Ascending aorta (tissue), 2 donors: ENCODE measurements around the gene SSU72. TPM values are rescaled to one million over a fixed set of nuclear protein-coding genes. Genes with fewer than 3 reads are reported as not detected.
"Not testable (repeated sequence)": the region's sequence is repeated elsewhere in the genome, so short reads cannot be mapped to it uniquely, and the experiment has no call there.

Experiments used
- DNase-seq, 2 donors: peaks; one replicate each; pipeline ENCODE4 v3.0.0-alpha.2; 2019; ENCODE audit warnings: low spot score in 2 of 2
- H3K27ac ChIP-seq, 2 donors: fragments of 200-600 bp; sonication (generic); one replicate each; pipeline ENCODE4 v1.5.1; 2016 to 2017; ENCODE audit warnings: mild to moderate bottlenecking in 1 of 2
- H3K27me3 ChIP-seq: fragments of 200-600 bp; sonication (generic); one replicate; pipeline ENCODE4 v1.5.1; 2017
- H3K36me3 ChIP-seq, 2 donors: fragments of 200-600 bp; sonication (generic); one replicate each; pipeline ENCODE4 v1.5.1; 2016
- H3K4me1 ChIP-seq, 2 donors: fragments of 200-600 bp; sonication (generic); one replicate each; pipeline ENCODE4 v1.5.1; 2016 to 2017; ENCODE audit warnings: mild to moderate bottlenecking in 1 of 2
- H3K4me3 ChIP-seq, 2 donors: fragments of 200-600 bp; sonication (generic); one replicate each; pipeline ENCODE4 v1.5.1; 2016 to 2017; ENCODE audit warnings: mild to moderate bottlenecking in 1 of 2
- H3K9me3 ChIP-seq, 2 donors: fragments of 200-600 bp; sonication (generic); one replicate each; pipeline ENCODE4 v1.5.1; 2016
- intact Hi-C: fragments of 100-400 bp; cut with DNase I; formaldehyde crosslinking; loops from one replicate; pipeline ENCODE4 v1.15.1; 2023
- total RNA-seq: library from RNA; depleted of rRNA; stranded (reverse); fragments of >200 nt; gene quantifications from one replicate; pipeline ENCODE4 v1.1.0, GENCODE V29; 2016
- TF ChIP-seq, protein P1 (sequence below), 3 experiments: fragments of 200-600 bp in 2 of 3; fragments of 450-650 bp in 1 of 3; sonication (generic) in 2 of 3; IDR thresholded peaks; one replicate each; pipeline ENCODE4 v1.5.1; 2016 to 2019; ENCODE audit warnings: antibody characterized with exemption in 3 of 3, mild to moderate bottlenecking in 1 of 3, moderate library complexity in 1 of 3

Gene SSU72
- total RNA-seq, 1 donor from 2014 or later: 50.1 TPM

DNA sequence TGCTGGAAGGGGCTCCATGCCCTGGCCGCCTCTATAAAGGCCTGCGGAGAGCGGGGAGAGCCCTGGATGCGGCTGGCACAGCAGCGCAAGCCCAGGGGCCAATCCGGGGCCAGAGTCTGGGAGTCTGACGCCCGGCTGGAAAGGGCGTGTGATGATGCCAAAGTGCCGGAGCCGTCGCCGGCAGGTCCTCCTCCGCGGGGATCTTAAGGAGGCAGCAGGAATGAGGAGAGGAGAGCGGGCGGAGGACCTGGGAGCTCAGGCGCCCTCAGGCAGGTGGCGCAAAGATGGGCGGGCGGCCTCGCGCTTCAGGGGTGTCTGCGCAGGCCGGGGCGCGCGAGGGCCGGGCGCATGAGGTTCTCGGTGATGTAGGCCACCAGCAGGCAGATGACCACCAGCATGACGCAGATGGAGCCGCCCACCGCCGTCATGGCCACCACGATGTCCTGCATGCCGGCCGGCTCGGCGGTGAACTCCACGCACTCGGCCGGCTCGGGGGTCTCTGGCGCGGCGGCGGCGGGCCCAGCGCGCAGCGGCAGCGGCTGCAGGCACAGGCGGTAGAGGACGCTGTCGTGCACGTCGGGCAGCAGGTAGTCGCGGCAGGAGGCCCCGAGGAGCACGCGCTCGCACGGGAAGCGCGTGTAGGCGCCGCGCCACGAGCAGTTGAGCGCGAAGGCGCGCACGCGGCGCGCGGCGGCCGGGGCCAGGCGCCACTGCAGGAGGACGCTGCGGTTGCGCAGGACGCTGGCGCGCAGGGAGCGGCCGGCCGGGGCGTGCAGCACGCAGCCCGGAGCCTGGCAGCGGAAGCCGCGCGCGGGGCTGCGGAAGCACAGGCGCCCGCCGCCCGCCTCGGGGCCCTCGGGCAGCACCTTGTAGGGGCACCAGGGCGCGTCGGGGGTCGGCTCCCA, 24.6 kb upstream of the SSU72 start:
- TF ChIP-seq, protein P1, sequence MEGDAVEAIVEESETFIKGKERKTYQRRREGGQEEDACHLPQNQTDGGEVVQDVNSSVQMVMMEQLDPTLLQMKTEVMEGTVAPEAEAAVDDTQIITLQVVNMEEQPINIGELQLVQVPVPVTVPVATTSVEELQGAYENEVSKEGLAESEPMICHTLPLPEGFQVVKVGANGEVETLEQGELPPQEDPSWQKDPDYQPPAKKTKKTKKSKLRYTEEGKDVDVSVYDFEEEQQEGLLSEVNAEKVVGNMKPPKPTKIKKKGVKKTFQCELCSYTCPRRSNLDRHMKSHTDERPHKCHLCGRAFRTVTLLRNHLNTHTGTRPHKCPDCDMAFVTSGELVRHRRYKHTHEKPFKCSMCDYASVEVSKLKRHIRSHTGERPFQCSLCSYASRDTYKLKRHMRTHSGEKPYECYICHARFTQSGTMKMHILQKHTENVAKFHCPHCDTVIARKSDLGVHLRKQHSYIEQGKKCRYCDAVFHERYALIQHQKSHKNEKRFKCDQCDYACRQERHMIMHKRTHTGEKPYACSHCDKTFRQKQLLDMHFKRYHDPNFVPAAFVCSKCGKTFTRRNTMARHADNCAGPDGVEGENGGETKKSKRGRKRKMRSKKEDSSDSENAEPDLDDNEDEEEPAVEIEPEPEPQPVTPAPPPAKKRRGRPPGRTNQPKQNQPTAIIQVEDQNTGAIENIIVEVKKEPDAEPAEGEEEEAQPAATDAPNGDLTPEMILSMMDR (IDR thresholded peaks at IDR 0.05): no peak
- Histone ChIP-seq H3K27me3 (peaks cover 6% of the 10 kb centered on the region), H3K4me3 (peak overlapping the region; percentile 7 to 53), H3K36me3 (no peaks in the 10 kb centered on the region), H3K4me1 (peaks cover 4 to 5% of the 10 kb centered on the region in 2 donors), H3K9me3 (no peaks in the 10 kb centered on the region), H3K27ac (no peak overlapping the region)
- DNase-seq: no peak
- intact Hi-C loops: no loop called here

DNA sequence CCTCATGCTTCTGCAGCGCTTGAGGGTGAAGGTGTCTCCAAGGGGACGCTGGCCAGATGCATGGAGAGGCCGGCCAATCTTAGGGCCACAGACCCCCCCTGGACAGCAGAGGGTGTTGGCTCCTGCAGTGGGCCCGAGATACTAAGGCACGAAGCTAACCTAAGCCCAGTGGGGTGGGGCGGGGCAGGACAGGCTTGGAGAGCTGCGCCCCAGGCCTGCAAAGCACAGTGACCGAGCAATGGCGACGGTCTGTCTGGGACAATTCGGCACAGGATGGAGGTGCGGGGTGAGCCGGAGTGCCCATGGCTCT, 24.0 kb upstream of the SSU72 start:
- no peak overlapping the region for H3K27ac ChIP-seq
- no peak overlapping the region for H3K4me3 ChIP-seq
- no peaks in the 10 kb centered on the region for H3K36me3 ChIP-seq
- DNase-seq: no peak
- peaks cover 4 to 5% of the 10 kb centered on the region in 2 donors for H3K4me1 ChIP-seq
- intact Hi-C loops: no loop called here
- H3K9me3 ChIP-seq: no peaks in the 10 kb centered on the region
- TF ChIP-seq, protein P1 (IDR thresholded peaks at IDR 0.05): no peak
- peaks cover 6% of the 10 kb centered on the region for H3K27me3 ChIP-seq

DNA sequence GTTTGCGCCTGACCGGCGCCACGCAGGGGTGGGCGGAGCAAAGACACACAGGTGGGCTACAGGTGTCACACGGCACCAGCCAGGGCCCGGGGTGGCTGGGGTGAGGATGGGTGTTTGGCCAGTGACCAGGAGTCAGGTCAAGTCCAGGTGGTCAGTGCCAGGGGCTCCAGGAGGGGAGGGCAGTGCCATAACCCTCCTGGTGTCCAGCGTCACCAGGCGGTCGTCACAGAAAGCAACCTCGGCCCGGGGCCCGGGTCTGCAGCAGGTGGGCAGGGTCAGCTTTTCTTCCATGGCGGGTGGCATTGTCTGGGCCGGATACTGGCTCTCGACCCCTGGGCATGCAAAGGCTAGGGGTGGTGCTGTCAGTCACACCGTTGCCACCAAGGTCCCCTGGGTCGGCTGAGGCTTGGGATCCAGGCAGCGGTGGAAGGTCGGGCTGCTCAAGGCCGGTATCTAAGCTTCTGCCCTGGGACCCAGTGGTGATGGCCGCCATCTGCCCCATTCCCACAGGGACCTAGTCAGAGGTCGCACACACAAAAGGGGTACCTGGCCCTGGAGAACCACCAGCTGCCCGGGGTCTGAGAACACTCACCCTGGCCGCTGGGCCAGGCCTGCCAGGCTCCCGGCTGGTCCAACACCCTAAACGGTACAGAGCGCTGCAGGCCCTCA, 23.5 kb upstream of the SSU72 start:
- no peak overlapping the region for H3K27ac ChIP-seq
- TF ChIP-seq, protein P1 (IDR thresholded peaks at IDR 0.05): no peak
- H3K4me3 ChIP-seq: no peak overlapping the region
- peaks cover 4 to 5% of the 10 kb centered on the region in 2 donors for H3K4me1 ChIP-seq
- H3K9me3 ChIP-seq: no peaks in the 10 kb centered on the region
- H3K27me3 ChIP-seq: peaks cover 6% of the 10 kb centered on the region
- DNase-seq: no peak
- no peaks in the 10 kb centered on the region for H3K36me3 ChIP-seq
- intact Hi-C loops: no loop called here

DNA sequence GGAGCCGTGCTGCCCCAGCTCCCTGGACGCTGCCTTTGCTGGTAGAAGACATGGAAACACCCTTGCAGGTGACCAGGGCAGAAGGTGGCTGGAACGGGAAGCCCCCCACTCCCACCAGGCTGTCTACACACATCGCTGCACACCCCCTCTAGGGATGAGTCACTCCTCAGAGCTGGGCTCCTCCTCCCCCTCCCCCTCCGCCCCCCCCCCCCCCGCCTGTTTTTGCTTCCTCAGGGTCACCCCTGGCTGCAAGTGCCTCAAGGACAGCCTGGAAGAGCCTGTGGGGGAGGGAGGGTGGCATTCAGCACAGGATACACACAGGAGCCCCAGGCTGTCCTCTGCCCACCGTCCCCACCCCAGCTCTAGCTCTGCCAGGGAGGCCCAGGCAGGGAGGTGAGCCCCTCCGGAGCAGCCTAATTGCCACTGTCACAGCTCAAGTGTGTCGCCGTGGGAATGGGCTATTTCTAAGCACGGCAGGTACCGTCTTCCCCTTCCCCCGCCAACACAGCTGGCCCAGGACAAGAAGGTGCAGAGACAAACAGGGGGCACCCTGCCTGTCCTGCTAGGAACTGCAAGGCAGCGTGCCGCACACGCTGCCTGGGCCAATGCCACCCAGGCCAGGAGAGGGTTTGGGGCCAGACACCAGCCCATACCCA, 22.7 kb upstream of the SSU72 start:
- Histone ChIP-seq H3K4me1 (peaks cover 4 to 5% of the 10 kb centered on the region in 2 donors), H3K4me3 (no peak overlapping the region), H3K27me3 (peaks cover 6% of the 10 kb centered on the region), H3K36me3 (no peaks in the 10 kb centered on the region), H3K9me3 (no peaks in the 10 kb centered on the region), H3K27ac (no peak overlapping the region)
- no peak for DNase-seq
- TF ChIP-seq, protein P1 (IDR thresholded peaks at IDR 0.05): no peak
- intact Hi-C loops: no loop called here

DNA sequence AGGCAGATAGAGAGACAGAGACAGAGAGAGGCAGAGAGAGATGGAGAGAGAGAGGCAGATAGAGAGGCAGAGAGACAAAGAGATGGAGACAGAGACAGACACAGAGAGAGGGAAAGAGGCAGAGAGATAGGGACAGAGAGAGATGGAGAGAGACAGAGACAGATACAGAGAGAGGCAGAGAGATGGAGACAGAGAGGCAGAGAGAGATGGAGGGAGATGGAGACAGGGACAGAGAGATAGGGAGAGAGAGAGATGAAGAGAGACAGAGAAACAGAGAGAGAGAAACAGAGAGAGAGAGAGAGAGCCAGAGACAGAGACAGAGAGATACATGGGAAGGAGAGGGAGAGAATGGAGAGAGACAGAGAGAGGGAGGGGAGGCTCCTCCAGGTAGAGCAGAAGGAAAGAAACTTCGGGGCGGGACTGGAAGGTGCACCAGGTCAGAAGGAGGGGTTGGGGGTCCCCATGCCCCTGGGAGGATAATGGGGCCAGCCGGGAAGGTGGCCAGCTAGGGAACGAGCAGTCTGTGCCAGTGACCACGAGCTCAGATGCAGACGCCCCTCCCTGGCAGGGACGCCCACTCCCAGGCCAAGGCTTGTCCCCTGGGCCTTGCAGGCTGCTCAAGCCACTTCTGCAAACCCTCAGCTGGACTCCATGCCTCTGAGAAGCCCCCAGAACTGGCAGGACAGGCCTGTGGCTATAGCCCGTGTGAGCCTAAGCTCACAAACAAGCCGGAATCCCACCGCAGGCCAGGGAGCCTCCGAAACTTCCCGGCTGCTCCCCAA, 22.0 kb upstream of the SSU72 start:
- DNase-seq: no peak
- TF ChIP-seq, protein P1 (IDR thresholded peaks at IDR 0.05): no peak
- Histone ChIP-seq H3K4me1 (peaks cover 4 to 5% of the 10 kb centered on the region in 2 donors), H3K27ac (no peak overlapping the region), H3K9me3 (no peaks in the 10 kb centered on the region), H3K4me3 (no peak overlapping the region), H3K36me3 (no peaks in the 10 kb centered on the region), H3K27me3 (peaks cover 6% of the 10 kb centered on the region)
- intact Hi-C loops: no loop called here

DNA sequence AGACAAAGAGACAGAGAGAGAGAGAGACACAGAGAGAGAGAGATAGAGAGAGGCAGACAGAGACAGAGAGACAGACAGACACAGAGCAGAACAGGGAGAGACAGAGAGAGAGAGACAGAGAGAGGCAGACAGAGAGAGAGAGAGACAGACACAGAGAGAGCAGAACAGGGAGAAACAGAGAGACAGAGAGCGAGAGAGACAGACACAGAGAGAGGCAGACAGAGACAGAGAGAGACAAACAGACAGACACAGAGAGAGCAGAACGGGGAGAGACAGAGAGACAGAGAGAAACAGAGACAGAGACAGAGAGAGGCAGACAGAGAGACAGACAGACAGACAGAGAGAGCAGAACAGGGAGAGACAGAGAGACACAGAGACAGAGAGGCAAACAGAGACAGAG, 20.7 kb upstream of the SSU72 start:
- H3K36me3 ChIP-seq, H3K4me3 ChIP-seq, H3K27ac ChIP-seq, H3K4me1 ChIP-seq, H3K27me3 ChIP-seq, intact Hi-C loops, H3K9me3 ChIP-seq, DNase-seq: not testable (repeated sequence)
